Vagina (tissue), 2 donors: ENCODE measurements around the gene ZAP70.

ENCODE experiments used
- CTCF ChIP-seq, 3 experiments: fragments of 450-650 bp in 2 of 3; fragments of 200-600 bp in 1 of 3; sonication (generic) in 1 of 3; IDR thresholded peaks; one replicate each; pipeline ENCODE4 v1.5.1; 2017 to 2019; ENCODE audit warnings: antibody characterized with exemption in 3 of 3, mild to moderate bottlenecking in 2 of 3, moderate library complexity in 2 of 3
- POLR2A ChIP-seq, 2 donors: fragments of 450-650 bp; IDR thresholded peaks; one replicate each; pipeline ENCODE4 v1.6.1; 2017; ENCODE audit warnings: antibody characterized with exemption in 2 of 2, mild to moderate bottlenecking in 2 of 2, moderate library complexity in 2 of 2

- TF ChIP-seq CTCF (IDR thresholded peaks at IDR 0.05) = no peak
- TF ChIP-seq POLR2A (IDR thresholded peaks at IDR 0.05) = no peak
Measured at GRCh38 chr2:97707362-97708047, 5.9 kb upstream of the ZAP70 start.
